Hepatocyte (in vitro differentiated cells): Measurements from ENCODE around the gene CPVL. TPM values are rescaled to one million over a fixed set of nuclear protein-coding genes. Genes with fewer than 3 reads are reported as not detected.

Experiments
- DNase-seq: peaks from one replicate; pipeline ENCODE4 v3.0.0-alpha.2; 2016; ENCODE audit warnings: low spot score
- H2AFZ ChIP-seq: fragments of 200-600 bp; sonication (generic); 2 replicates; pipeline ENCODE4 v1.6.0; 2016; ENCODE audit warnings: antibody characterized with exemption, mild to moderate bottlenecking
- H3K27ac ChIP-seq: fragments of 200-600 bp; sonication (generic); 2 replicates; pipeline ENCODE4 v1.5.1; 2016; ENCODE audit warnings: mild to moderate bottlenecking
- H3K27me3 ChIP-seq: fragments of 200-600 bp; sonication (generic); 2 replicates; pipeline ENCODE4 v1.6.1; 2016
- H3K36me3 ChIP-seq: fragments of 200-600 bp; sonication (generic); replicated peaks from 2 replicates; pipeline ENCODE4 v1.5.1; 2016; ENCODE audit warnings: low read depth; ENCODE audit not compliant: insufficient read depth
- H3K4me1 ChIP-seq: fragments of 200-600 bp; sonication (generic); 2 replicates; pipeline ENCODE4 v1.5.1; 2016; ENCODE audit warnings: mild to moderate bottlenecking, moderate library complexity; ENCODE audit not compliant: insufficient read depth
- H3K4me2 ChIP-seq: fragments of 200-600 bp; sonication (generic); 2 replicates; pipeline ENCODE4 v1.6.0; 2016
- H3K4me3 ChIP-seq: fragments of 200-600 bp; sonication (generic); 2 replicates; pipeline ENCODE4 v1.5.1; 2016; ENCODE audit warnings: mild to moderate bottlenecking
- H3K79me2 ChIP-seq: fragments of 200-600 bp; sonication (generic); 2 replicates; pipeline ENCODE4 v1.6.0; 2017; ENCODE audit warnings: mild to moderate bottlenecking
- H3K9me2 ChIP-seq: fragments of 200-600 bp; sonication (generic); replicated peaks from 2 replicates; pipeline ENCODE4 v1.6.0; 2017; ENCODE audit warnings: mild to moderate bottlenecking; ENCODE audit not compliant: insufficient read depth
- H3K9me3 ChIP-seq: fragments of 200-600 bp; sonication (generic); 2 replicates; pipeline ENCODE4 v1.5.1; 2016; ENCODE audit warnings: low read depth, mild to moderate bottlenecking
- H4K20me1 ChIP-seq: fragments of 200-600 bp; sonication (generic); 2 replicates; pipeline ENCODE4 v1.6.0; 2016; ENCODE audit warnings: mild to moderate bottlenecking; ENCODE audit not compliant: insufficient read depth, poor library complexity, severe bottlenecking
- EZH2 ChIP-seq: fragments of 200-600 bp; sonication (generic); IDR thresholded peaks from 2 replicates; pipeline ENCODE4 v1.6.1; 2016; ENCODE audit warnings: antibody characterized with exemption, mild to moderate bottlenecking, borderline replicate concordance
- EZH2phosphoT487 ChIP-seq: fragments of 200-600 bp; sonication (generic); IDR thresholded peaks from one replicate; pipeline ENCODE4 v1.6.1; 2018; ENCODE audit warnings: antibody characterized with exemption, mild to moderate bottlenecking, low read depth, moderate library complexity; ENCODE audit not compliant: unreplicated experiment, severe bottlenecking
- WGBS: methylation state at CpG from one replicate; pipeline ENCODE4 v1.1.6; 2016; ENCODE audit warnings: low lambda C conversion rate; ENCODE audit errors: missing lambda C conversion rate; 5-methylcytosine and 5-hydroxymethylcytosine counted together
- polyA plus RNA-seq: library from polyadenylated mRNA; unstranded; fragments of >200 nt; fragmentation: Nextera tagmentation; extraction: Ambion mirVana; gene quantifications from 2 replicates; pipeline ENCODE4 v1.2.1, GENCODE V29; 2016
- total RNA-seq: library from RNA; depleted of rRNA; stranded (reverse); fragments of >200 nt; gene quantifications from 2 replicates; pipeline ENCODE4 v1.2.3, GENCODE V29; 2014
- TF ChIP-seq, protein P1 (sequence below): fragments of 200-600 bp; sonication (generic); IDR thresholded peaks from 2 replicates; pipeline ENCODE4 v1.5.1; 2016; ENCODE audit warnings: antibody characterized with exemption, mild to moderate bottlenecking; ENCODE audit not compliant: poor library complexity

The CPVL gene
- total and polyA plus RNA-seq, 2 experiments from 2014 or later: 26.2 to 36.3 TPM

GRCh38 chr7:29139191-29139590 lies 7.1 kb downstream of the CPVL start:
- no peaks in the 10 kb centered on the region for H3K9me3 ChIP-seq
- H3K4me3 ChIP-seq: no peak overlapping the region
- H3K27ac ChIP-seq: no peak overlapping the region
- no peaks in the 10 kb centered on the region for H3K27me3 ChIP-seq
- H2AFZ ChIP-seq: no peak overlapping the region
- H3K9me2 ChIP-seq: no peaks in the 10 kb centered on the region
- no peaks in the 10 kb centered on the region for H3K36me3 ChIP-seq
- no peak for DNase-seq
- H3K79me2 ChIP-seq: no peaks in the 10 kb centered on the region
- TF ChIP-seq EZH2phosphoT487: no peak
- TF ChIP-seq EZH2: no peak
- TF ChIP-seq, protein P1, sequence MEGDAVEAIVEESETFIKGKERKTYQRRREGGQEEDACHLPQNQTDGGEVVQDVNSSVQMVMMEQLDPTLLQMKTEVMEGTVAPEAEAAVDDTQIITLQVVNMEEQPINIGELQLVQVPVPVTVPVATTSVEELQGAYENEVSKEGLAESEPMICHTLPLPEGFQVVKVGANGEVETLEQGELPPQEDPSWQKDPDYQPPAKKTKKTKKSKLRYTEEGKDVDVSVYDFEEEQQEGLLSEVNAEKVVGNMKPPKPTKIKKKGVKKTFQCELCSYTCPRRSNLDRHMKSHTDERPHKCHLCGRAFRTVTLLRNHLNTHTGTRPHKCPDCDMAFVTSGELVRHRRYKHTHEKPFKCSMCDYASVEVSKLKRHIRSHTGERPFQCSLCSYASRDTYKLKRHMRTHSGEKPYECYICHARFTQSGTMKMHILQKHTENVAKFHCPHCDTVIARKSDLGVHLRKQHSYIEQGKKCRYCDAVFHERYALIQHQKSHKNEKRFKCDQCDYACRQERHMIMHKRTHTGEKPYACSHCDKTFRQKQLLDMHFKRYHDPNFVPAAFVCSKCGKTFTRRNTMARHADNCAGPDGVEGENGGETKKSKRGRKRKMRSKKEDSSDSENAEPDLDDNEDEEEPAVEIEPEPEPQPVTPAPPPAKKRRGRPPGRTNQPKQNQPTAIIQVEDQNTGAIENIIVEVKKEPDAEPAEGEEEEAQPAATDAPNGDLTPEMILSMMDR: no peak
- H3K4me2 ChIP-seq: no peak overlapping the region
- H4K20me1 ChIP-seq: no peaks in the 10 kb centered on the region
- 75% methylated on average over 2 of the region's 2 CpGs for WGBS
- peaks cover 12% of the 10 kb centered on the region for H3K4me1 ChIP-seq

GRCh38 chr7:29138588-29138987 lies 7.7 kb downstream of the CPVL start:
- WGBS: 86% methylated on average over 4 of the region's 4 CpGs
- TF ChIP-seq EZH2 (no peak), EZH2phosphoT487 (no peak)
- TF ChIP-seq, protein P1: no peak

GRCh38 chr7:29135846-29136245 lies 10.5 kb downstream of the CPVL start:
- H3K4me1 ChIP-seq: peaks cover 9% of the 10 kb centered on the region
- H3K27ac ChIP-seq: no peak overlapping the region
- H3K9me2 ChIP-seq: no peaks in the 10 kb centered on the region
- no peak overlapping the region for H3K4me3 ChIP-seq
- no peaks in the 10 kb centered on the region for H3K79me2 ChIP-seq
- no peaks in the 10 kb centered on the region for H3K27me3 ChIP-seq
- no peaks in the 10 kb centered on the region for H4K20me1 ChIP-seq
- 96% methylated on average over 1 of the region's 1 CpG for WGBS
- no peaks in the 10 kb centered on the region for H3K36me3 ChIP-seq
- no peak for DNase-seq
- H2AFZ ChIP-seq: no peak overlapping the region
- no peaks in the 10 kb centered on the region for H3K9me3 ChIP-seq
- TF ChIP-seq EZH2 (no peak), EZH2phosphoT487 (no peak)
- no peak overlapping the region for H3K4me2 ChIP-seq

More at GRCh38 chr7:29138588-29138987, 7.7 kb downstream of the CPVL start:
- no peaks in the 10 kb centered on the region for H3K36me3 ChIP-seq
- H3K27me3 ChIP-seq: no peaks in the 10 kb centered on the region
- DNase-seq: no peak
- no peaks in the 10 kb centered on the region for H3K9me3 ChIP-seq
- H3K9me2 ChIP-seq: no peaks in the 10 kb centered on the region
- H3K4me1 ChIP-seq: peaks cover 12% of the 10 kb centered on the region
- no peak overlapping the region for H3K4me3 ChIP-seq
- H2AFZ ChIP-seq: no peak overlapping the region
- no peaks in the 10 kb centered on the region for H4K20me1 ChIP-seq
- no peak overlapping the region for H3K27ac ChIP-seq
- no peaks in the 10 kb centered on the region for H3K79me2 ChIP-seq
- no peak overlapping the region for H3K4me2 ChIP-seq

DNA sequence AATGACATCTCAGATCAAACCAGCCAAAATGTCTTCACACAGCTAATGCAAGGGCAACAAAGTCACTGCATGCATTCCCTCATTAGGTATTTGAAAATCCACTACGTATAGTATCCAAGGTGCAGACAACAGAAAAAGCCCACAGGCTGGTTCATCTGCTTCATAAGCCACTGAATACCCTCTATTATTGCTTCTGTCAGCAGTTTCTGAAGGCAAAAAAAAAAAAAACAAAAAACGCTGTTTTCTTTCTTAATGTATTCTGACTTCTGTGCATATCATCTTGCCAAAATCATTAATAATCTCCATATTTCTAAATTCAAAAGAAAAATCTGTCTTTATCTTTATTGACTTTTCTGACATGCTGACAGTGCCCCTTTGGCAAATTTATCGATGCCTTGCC lies 13.4 kb downstream of the CPVL start:
- H3K4me3 ChIP-seq: no peak overlapping the region
- H2AFZ ChIP-seq: no peak overlapping the region
- H3K4me1 ChIP-seq: no peaks in the 10 kb centered on the region
- DNase-seq: no peak
- no peak overlapping the region for H3K27ac ChIP-seq
- no peaks in the 10 kb centered on the region for H3K9me3 ChIP-seq
- H3K4me2 ChIP-seq: no peak overlapping the region
- no peaks in the 10 kb centered on the region for H3K27me3 ChIP-seq
- no peaks in the 10 kb centered on the region for H3K36me3 ChIP-seq
- TF ChIP-seq, protein P1: no peak
- no peak for TF ChIP-seq EZH2
- TF ChIP-seq EZH2phosphoT487: no peak
- H4K20me1 ChIP-seq: no peaks in the 10 kb centered on the region
- WGBS: 92% methylated on average over 3 of the region's 3 CpGs
- H3K79me2 ChIP-seq: no peaks in the 10 kb centered on the region
- H3K9me2 ChIP-seq: no peaks in the 10 kb centered on the region
